ENCODE results near the gene FGGY.

DNA sequence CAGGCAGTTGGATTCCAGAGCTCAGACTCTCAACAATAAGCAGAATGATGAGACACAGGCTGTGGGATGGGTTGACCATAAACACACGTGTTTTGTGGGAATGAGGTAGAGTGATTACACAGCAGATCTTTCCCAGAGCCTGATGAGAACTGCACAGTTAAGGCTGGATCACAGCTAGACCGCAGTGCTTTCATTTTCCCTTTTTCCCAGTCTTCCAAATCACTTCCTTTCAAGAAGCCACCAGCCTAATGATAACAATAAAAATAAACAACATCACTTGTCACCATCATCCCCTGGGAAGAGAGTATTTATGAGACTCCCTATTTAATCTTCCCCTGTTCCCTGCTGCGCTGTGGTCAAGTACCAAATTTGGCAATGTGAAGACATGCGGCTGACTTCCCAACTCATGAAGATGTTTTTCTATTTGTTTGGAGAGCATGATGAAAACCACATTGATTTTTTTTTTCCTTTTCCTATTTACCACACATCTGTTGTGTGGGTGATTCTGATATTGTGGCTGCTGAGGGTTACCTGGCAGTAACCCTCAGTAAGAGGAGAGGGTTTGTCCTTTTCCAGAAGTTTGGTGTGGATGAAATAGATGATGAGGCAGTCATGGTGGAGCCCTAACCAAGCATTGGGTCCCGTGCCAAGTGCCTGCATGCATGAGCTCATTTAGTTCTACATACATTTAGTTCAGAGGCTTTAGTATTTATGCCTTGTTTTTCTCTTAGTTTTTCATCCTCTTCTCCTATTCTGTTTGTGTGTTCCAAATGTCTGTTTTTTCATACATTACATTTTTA, 268.9 kb downstream of the FGGY start:
- TF ChIP-seq, protein P1, sequence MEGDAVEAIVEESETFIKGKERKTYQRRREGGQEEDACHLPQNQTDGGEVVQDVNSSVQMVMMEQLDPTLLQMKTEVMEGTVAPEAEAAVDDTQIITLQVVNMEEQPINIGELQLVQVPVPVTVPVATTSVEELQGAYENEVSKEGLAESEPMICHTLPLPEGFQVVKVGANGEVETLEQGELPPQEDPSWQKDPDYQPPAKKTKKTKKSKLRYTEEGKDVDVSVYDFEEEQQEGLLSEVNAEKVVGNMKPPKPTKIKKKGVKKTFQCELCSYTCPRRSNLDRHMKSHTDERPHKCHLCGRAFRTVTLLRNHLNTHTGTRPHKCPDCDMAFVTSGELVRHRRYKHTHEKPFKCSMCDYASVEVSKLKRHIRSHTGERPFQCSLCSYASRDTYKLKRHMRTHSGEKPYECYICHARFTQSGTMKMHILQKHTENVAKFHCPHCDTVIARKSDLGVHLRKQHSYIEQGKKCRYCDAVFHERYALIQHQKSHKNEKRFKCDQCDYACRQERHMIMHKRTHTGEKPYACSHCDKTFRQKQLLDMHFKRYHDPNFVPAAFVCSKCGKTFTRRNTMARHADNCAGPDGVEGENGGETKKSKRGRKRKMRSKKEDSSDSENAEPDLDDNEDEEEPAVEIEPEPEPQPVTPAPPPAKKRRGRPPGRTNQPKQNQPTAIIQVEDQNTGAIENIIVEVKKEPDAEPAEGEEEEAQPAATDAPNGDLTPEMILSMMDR (IDR thresholded peaks at IDR 0.05; ENCODE audit: low read depth, low read length, missing input control), result no peak
- no peak for TF ChIP-seq RAD21 (IDR thresholded peaks at IDR 0.05)
- TF ChIP-seq JUND (IDR thresholded peaks at IDR 0.05), result no peak
- no peak for TF ChIP-seq HNF4A (conservative IDR thresholded peaks at IDR 0.05)
- TF ChIP-seq, protein P2, sequence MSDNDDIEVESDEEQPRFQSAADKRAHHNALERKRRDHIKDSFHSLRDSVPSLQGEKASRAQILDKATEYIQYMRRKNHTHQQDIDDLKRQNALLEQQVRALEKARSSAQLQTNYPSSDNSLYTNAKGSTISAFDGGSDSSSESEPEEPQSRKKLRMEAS (IDR thresholded peaks at IDR 0.05), result no peak
- no peak for TF ChIP-seq YY1 (IDR thresholded peaks at IDR 0.05)
- no peak for TF ChIP-seq SP1 (IDR thresholded peaks at IDR 0.05)
- TF ChIP-seq, protein P3, sequence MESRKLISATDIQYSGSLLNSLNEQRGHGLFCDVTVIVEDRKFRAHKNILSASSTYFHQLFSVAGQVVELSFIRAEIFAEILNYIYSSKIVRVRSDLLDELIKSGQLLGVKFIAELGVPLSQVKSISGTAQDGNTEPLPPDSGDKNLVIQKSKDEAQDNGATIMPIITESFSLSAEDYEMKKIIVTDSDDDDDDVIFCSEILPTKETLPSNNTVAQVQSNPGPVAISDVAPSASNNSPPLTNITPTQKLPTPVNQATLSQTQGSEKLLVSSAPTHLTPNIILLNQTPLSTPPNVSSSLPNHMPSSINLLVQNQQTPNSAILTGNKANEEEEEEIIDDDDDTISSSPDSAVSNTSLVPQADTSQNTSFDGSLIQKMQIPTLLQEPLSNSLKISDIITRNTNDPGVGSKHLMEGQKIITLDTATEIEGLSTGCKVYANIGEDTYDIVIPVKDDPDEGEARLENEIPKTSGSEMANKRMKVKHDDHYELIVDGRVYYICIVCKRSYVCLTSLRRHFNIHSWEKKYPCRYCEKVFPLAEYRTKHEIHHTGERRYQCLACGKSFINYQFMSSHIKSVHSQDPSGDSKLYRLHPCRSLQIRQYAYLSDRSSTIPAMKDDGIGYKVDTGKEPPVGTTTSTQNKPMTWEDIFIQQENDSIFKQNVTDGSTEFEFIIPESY (IDR thresholded peaks at IDR 0.05), result no peak
- no peak for TF ChIP-seq GABPA (IDR thresholded peaks at IDR 0.05 in 1 of 2, conservative IDR thresholded peaks at IDR 0.05 in 1 of 2)
- TF ChIP-seq, protein P4, sequence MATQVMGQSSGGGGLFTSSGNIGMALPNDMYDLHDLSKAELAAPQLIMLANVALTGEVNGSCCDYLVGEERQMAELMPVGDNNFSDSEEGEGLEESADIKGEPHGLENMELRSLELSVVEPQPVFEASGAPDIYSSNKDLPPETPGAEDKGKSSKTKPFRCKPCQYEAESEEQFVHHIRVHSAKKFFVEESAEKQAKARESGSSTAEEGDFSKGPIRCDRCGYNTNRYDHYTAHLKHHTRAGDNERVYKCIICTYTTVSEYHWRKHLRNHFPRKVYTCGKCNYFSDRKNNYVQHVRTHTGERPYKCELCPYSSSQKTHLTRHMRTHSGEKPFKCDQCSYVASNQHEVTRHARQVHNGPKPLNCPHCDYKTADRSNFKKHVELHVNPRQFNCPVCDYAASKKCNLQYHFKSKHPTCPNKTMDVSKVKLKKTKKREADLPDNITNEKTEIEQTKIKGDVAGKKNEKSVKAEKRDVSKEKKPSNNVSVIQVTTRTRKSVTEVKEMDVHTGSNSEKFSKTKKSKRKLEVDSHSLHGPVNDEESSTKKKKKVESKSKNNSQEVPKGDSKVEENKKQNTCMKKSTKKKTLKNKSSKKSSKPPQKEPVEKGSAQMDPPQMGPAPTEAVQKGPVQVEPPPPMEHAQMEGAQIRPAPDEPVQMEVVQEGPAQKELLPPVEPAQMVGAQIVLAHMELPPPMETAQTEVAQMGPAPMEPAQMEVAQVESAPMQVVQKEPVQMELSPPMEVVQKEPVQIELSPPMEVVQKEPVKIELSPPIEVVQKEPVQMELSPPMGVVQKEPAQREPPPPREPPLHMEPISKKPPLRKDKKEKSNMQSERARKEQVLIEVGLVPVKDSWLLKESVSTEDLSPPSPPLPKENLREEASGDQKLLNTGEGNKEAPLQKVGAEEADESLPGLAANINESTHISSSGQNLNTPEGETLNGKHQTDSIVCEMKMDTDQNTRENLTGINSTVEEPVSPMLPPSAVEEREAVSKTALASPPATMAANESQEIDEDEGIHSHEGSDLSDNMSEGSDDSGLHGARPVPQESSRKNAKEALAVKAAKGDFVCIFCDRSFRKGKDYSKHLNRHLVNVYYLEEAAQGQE (IDR thresholded peaks at IDR 0.05), result no peak
- no peak for TF ChIP-seq EGR1 (IDR thresholded peaks at IDR 0.05; ENCODE audit: low read depth in 2 of 2)

Data from liver (tissue), 3 donors.